ENCODE results near the gene UBE2J2.

DNA sequence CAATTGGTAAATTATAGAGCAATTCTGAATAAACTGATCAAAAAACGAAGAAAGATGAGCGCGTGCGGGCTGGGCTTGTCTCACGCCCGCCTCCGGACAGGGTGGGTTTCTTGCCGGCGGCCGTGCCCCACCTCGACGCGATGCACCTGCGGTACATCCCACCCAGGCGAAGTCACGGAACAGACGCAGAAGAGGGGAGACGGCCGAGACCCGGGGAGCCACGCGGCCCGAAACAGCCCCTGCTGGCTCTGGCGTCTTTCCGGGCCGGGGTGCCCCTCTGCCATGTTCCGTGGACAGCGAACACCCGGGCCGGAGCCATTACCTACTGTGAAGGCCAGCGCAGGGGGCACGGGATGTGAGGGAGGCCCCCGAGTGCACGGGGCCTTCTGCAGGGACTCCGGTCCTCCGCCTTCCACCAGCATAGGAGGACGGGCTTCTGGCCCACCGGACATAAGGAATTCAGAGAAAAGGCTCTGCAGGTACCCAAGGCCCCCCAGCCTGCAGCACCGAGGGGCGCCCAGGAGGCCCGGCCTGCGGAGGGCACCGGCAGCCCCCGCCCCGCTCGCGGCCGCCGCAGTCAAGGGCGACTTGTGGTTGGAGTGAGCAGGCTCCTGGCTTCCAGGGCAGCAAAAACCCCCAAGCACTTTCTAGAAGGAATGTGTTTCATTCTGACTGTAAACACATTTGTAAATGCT lies 19.5 kb downstream of the UBE2J2 start:
- TF ChIP-seq, protein P1, sequence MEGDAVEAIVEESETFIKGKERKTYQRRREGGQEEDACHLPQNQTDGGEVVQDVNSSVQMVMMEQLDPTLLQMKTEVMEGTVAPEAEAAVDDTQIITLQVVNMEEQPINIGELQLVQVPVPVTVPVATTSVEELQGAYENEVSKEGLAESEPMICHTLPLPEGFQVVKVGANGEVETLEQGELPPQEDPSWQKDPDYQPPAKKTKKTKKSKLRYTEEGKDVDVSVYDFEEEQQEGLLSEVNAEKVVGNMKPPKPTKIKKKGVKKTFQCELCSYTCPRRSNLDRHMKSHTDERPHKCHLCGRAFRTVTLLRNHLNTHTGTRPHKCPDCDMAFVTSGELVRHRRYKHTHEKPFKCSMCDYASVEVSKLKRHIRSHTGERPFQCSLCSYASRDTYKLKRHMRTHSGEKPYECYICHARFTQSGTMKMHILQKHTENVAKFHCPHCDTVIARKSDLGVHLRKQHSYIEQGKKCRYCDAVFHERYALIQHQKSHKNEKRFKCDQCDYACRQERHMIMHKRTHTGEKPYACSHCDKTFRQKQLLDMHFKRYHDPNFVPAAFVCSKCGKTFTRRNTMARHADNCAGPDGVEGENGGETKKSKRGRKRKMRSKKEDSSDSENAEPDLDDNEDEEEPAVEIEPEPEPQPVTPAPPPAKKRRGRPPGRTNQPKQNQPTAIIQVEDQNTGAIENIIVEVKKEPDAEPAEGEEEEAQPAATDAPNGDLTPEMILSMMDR (IDR thresholded peaks at IDR 0.05): no peak
- TF ChIP-seq POLR2A (IDR thresholded peaks at IDR 0.05) (no peak), POLR2AphosphoS5 (IDR thresholded peaks at IDR 0.05) (no peak), EP300 (IDR thresholded peaks at IDR 0.05) (no peak)

Data from suprapubic skin (tissue), 4 donors.